Hepatocyte (in vitro differentiated cells): ENCODE data around the gene VPS8. TPM values are rescaled to one million over a fixed set of nuclear protein-coding genes. Genes with fewer than 3 reads are reported as not detected.

Experiments
- DNase-seq: peaks from one replicate; pipeline ENCODE4 v3.0.0-alpha.2; 2016; ENCODE audit warnings: low spot score
- H2AFZ ChIP-seq: fragments of 200-600 bp; sonication (generic); 2 replicates; pipeline ENCODE4 v1.6.0; 2016; ENCODE audit warnings: antibody characterized with exemption, mild to moderate bottlenecking
- H3K27ac ChIP-seq: fragments of 200-600 bp; sonication (generic); 2 replicates; pipeline ENCODE4 v1.5.1; 2016; ENCODE audit warnings: mild to moderate bottlenecking
- H3K27me3 ChIP-seq: fragments of 200-600 bp; sonication (generic); 2 replicates; pipeline ENCODE4 v1.6.1; 2016
- H3K36me3 ChIP-seq: fragments of 200-600 bp; sonication (generic); replicated peaks from 2 replicates; pipeline ENCODE4 v1.5.1; 2016; ENCODE audit warnings: low read depth; ENCODE audit not compliant: insufficient read depth
- H3K4me1 ChIP-seq: fragments of 200-600 bp; sonication (generic); 2 replicates; pipeline ENCODE4 v1.5.1; 2016; ENCODE audit warnings: mild to moderate bottlenecking, moderate library complexity; ENCODE audit not compliant: insufficient read depth
- H3K4me2 ChIP-seq: fragments of 200-600 bp; sonication (generic); 2 replicates; pipeline ENCODE4 v1.6.0; 2016
- H3K4me3 ChIP-seq: fragments of 200-600 bp; sonication (generic); 2 replicates; pipeline ENCODE4 v1.5.1; 2016; ENCODE audit warnings: mild to moderate bottlenecking
- H3K79me2 ChIP-seq: fragments of 200-600 bp; sonication (generic); 2 replicates; pipeline ENCODE4 v1.6.0; 2017; ENCODE audit warnings: mild to moderate bottlenecking
- H3K9me2 ChIP-seq: fragments of 200-600 bp; sonication (generic); replicated peaks from 2 replicates; pipeline ENCODE4 v1.6.0; 2017; ENCODE audit warnings: mild to moderate bottlenecking; ENCODE audit not compliant: insufficient read depth
- H3K9me3 ChIP-seq: fragments of 200-600 bp; sonication (generic); 2 replicates; pipeline ENCODE4 v1.5.1; 2016; ENCODE audit warnings: low read depth, mild to moderate bottlenecking
- H4K20me1 ChIP-seq: fragments of 200-600 bp; sonication (generic); 2 replicates; pipeline ENCODE4 v1.6.0; 2016; ENCODE audit warnings: mild to moderate bottlenecking; ENCODE audit not compliant: insufficient read depth, poor library complexity, severe bottlenecking
- CTCF ChIP-seq: fragments of 200-600 bp; sonication (generic); IDR thresholded peaks from 2 replicates; pipeline ENCODE4 v1.5.1; 2016; ENCODE audit warnings: antibody characterized with exemption, mild to moderate bottlenecking; ENCODE audit not compliant: poor library complexity
- EZH2 ChIP-seq: fragments of 200-600 bp; sonication (generic); IDR thresholded peaks from 2 replicates; pipeline ENCODE4 v1.6.1; 2016; ENCODE audit warnings: antibody characterized with exemption, mild to moderate bottlenecking, borderline replicate concordance
- EZH2phosphoT487 ChIP-seq: fragments of 200-600 bp; sonication (generic); IDR thresholded peaks from one replicate; pipeline ENCODE4 v1.6.1; 2018; ENCODE audit warnings: antibody characterized with exemption, mild to moderate bottlenecking, low read depth, moderate library complexity; ENCODE audit not compliant: unreplicated experiment, severe bottlenecking
- WGBS: methylation state at CpG from one replicate; pipeline ENCODE4 v1.1.6; 2016; ENCODE audit warnings: low lambda C conversion rate; ENCODE audit errors: missing lambda C conversion rate; 5-methylcytosine and 5-hydroxymethylcytosine counted together
- polyA plus RNA-seq: library from polyadenylated mRNA; unstranded; fragments of >200 nt; fragmentation: Nextera tagmentation; extraction: Ambion mirVana; gene quantifications from 2 replicates; pipeline ENCODE4 v1.2.1, GENCODE V29; 2016
- total RNA-seq: library from RNA; depleted of rRNA; stranded (reverse); fragments of >200 nt; gene quantifications from 2 replicates; pipeline ENCODE4 v1.2.3, GENCODE V29; 2014

VPS8 gene
- total and polyA plus RNA-seq, 2 experiments from 2014 or later: 20.5 to 61.9 TPM

- H3K36me3 ChIP-seq: no peaks in the 10 kb centered on the region
- H3K4me2 ChIP-seq: no peak overlapping the region
- no peaks in the 10 kb centered on the region for H3K9me3 ChIP-seq
- H3K4me3 ChIP-seq: no peak overlapping the region
- TF ChIP-seq EZH2phosphoT487: no peak
- H3K79me2 ChIP-seq: no peaks in the 10 kb centered on the region
- H4K20me1 ChIP-seq: no peaks in the 10 kb centered on the region
- WGBS: 90% methylated on average over 14 of the region's 14 CpGs
- no peak overlapping the region for H2AFZ ChIP-seq
- no peaks in the 10 kb centered on the region for H3K27me3 ChIP-seq
- H3K4me1 ChIP-seq: peaks cover 3% of the 10 kb centered on the region
- no peaks in the 10 kb centered on the region for H3K9me2 ChIP-seq
- no peak overlapping the region for H3K27ac ChIP-seq
- DNase-seq: no peak
Observed at GRCh38 chr3:185082829-185083228, 270.9 kb downstream of the VPS8 start.

GRCh38 chr3:185084402-185084801, 272.4 kb downstream of the VPS8 start:
- Histone ChIP-seq H3K9me2 (no peaks in the 10 kb centered on the region), H3K9me3 (no peaks in the 10 kb centered on the region), H4K20me1 (no peaks in the 10 kb centered on the region), H3K27me3 (no peaks in the 10 kb centered on the region), H3K36me3 (no peaks in the 10 kb centered on the region), H3K4me3 (no peak overlapping the region), H3K4me2 (no peak overlapping the region), H3K4me1 (peaks cover 3% of the 10 kb centered on the region), H2AFZ (no peak overlapping the region), H3K27ac (no peak overlapping the region), H3K79me2 (no peaks in the 10 kb centered on the region)
- WGBS: 92% methylated on average over 5 of the region's 5 CpGs
- no peak for TF ChIP-seq EZH2
- no peak for TF ChIP-seq EZH2phosphoT487
- TF ChIP-seq CTCF: no peak
- no peak for DNase-seq

GRCh38 chr3:185084901-185085300, 272.9 kb downstream of the VPS8 start:
- no peak overlapping the region for H3K4me2 ChIP-seq
- WGBS: 71% methylated on average over 5 of the region's 5 CpGs
- no peak for TF ChIP-seq EZH2
- no peak for TF ChIP-seq EZH2phosphoT487
- no peak for TF ChIP-seq CTCF
- H3K27me3 ChIP-seq: no peaks in the 10 kb centered on the region
- DNase-seq: no peak
- H3K27ac ChIP-seq: no peak overlapping the region
- no peaks in the 10 kb centered on the region for H3K9me3 ChIP-seq
- no peak overlapping the region for H2AFZ ChIP-seq
- H3K79me2 ChIP-seq: no peaks in the 10 kb centered on the region
- no peaks in the 10 kb centered on the region for H3K36me3 ChIP-seq
- peaks cover 2% of the 10 kb centered on the region for H3K4me1 ChIP-seq
- no peaks in the 10 kb centered on the region for H3K9me2 ChIP-seq
- no peak overlapping the region for H3K4me3 ChIP-seq
- no peaks in the 10 kb centered on the region for H4K20me1 ChIP-seq

GRCh38 chr3:185087419-185087818, 275.5 kb downstream of the VPS8 start:
- Histone ChIP-seq H3K4me2 (no peak overlapping the region), H3K9me3 (no peaks in the 10 kb centered on the region), H3K27me3 (no peaks in the 10 kb centered on the region), H3K36me3 (no peaks in the 10 kb centered on the region), H4K20me1 (no peaks in the 10 kb centered on the region), H2AFZ (no peak overlapping the region), H3K9me2 (no peaks in the 10 kb centered on the region), H3K4me3 (no peak overlapping the region), H3K4me1 (no peaks in the 10 kb centered on the region), H3K79me2 (no peaks in the 10 kb centered on the region), H3K27ac (no peak overlapping the region)
- DNase-seq: no peak
- TF ChIP-seq EZH2 (no peak), EZH2phosphoT487 (no peak), CTCF (no peak)
- 93% methylated on average over 3 of the region's 3 CpGs for WGBS
